GM10248 (cell line): ENCODE results near the gene RIN1.
A peak's percentile ranks its signal among the peaks of the same experiment; 100 is the strongest.

Source experiments
- CTCF ChIA-PET: fragments of 300-600 bp; sonication (Branson Sonifier 250); formaldehyde crosslinking; extraction: SDS; loops from one replicate; lab custom pipeline; 2021; ENCODE audit warnings: antibody characterized with exemption; lab: Yijun Ruan, JAX
- POLR2A ChIA-PET: fragments of 350-650 bp; sonication (Branson Sonifier 250); formaldehyde crosslinking; extraction: SDS; loops from one replicate; lab custom pipeline; 2020; ENCODE audit warnings: antibody characterized with exemption; lab: Yijun Ruan, JAX
- DNase-seq: peaks from one replicate; pipeline ENCODE4 v3.0.0; 2012; ENCODE audit errors: extremely low spot score
- TF ChIP-seq, protein P1 (sequence below): IDR thresholded peaks from 2 replicates; pipeline ENCODE4 v1.5.1; 2012; ENCODE audit warnings: mild to moderate bottlenecking, low read depth; ENCODE audit errors: extremely low read depth, missing control alignments, control extremely low read depth

RIN1 gene

DNA sequence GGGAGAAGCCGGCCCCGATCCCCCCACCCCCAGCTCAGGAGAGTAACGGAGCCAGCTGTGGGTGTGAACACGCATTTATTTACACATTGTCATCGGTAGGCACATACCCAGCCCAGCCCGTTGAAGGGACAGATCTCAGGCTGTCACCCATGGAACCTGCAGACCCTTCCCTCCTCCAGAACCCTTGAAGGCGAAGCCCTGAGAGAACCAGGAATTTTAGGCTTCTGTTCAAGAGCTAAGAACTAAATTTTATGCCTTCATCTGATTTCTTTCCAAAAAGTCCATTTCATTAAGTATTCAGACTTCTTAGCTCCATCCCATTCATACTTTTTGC, 9.0 kb upstream of the RIN1 start:
- no peak for DNase-seq
- CTCF ChIA-PET = interaction anchor here (1.5 to 5.6 kb wide), 8 partner anchors 10 to 93 kb away, joined by 4 to 37 read pairs (median 11); partner anchors contain the start of genes MRPL11 and RIN1
- POLR2A ChIA-PET = interaction anchor here (0.9 kb wide), 1 partner anchor 10 kb away, joined by 3 read pairs; no protein-coding TSS in a partner anchor
- TF ChIP-seq, protein P1, sequence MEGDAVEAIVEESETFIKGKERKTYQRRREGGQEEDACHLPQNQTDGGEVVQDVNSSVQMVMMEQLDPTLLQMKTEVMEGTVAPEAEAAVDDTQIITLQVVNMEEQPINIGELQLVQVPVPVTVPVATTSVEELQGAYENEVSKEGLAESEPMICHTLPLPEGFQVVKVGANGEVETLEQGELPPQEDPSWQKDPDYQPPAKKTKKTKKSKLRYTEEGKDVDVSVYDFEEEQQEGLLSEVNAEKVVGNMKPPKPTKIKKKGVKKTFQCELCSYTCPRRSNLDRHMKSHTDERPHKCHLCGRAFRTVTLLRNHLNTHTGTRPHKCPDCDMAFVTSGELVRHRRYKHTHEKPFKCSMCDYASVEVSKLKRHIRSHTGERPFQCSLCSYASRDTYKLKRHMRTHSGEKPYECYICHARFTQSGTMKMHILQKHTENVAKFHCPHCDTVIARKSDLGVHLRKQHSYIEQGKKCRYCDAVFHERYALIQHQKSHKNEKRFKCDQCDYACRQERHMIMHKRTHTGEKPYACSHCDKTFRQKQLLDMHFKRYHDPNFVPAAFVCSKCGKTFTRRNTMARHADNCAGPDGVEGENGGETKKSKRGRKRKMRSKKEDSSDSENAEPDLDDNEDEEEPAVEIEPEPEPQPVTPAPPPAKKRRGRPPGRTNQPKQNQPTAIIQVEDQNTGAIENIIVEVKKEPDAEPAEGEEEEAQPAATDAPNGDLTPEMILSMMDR = no peak

DNA sequence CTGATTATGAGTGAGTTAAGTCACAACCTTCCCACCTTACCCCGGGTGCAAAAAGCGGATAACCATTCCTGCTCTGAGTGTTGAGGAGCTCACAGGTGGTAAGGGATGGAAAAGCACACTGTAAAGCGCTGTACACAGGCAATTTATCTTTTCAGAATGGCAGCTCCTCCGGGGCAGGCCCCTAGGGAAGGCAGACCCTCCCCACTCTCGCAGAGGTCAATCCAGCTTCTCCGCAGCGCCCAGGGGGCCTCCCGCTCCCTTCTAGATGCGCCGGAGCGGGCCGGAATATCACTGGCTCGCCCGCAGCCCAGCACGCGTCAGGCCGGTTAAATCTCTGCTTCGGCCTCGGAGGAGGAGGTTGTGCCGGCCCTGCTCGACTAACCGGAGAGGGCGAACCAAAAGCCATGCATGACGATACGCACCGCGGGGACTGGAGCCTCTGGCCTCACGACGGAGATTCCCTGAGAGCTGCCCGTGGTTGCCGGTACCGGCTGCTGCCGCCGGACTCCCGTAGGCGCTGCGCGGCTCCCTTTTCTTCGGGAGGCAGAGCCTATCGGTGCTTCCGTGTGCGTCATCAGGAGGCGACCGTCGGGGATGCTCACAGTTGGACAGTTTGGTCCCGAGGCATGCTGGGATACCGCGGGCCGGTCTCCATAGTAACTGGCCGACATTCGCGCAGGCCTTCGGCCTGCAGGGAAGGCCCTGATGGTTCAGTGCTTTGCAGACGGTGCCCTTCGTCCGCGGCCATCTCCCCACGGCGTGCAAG, 8.5 kb upstream of the RIN1 start, which contains the start of gene BRMS1:
TSS of gene BRMS1 (minus strand) at position 555 of the 766 bp plus-strand sequence. CDS start 2,870 bp downstream, outside the sequence.
- TF ChIP-seq, protein P1 = no peak
- ChIA-PET POLR2A (interaction anchor here (0.5 to 0.9 kb wide), 2 partner anchors 10 to 44 kb away, joined by 3 to 5 read pairs; no protein-coding TSS in a partner anchor), CTCF (interaction anchor here (1.0 to 5.6 kb wide), 10 partner anchors 10 to 507 kb away, joined by 3 to 37 read pairs (median 6); partner anchors contain the start of genes MRPL11 and RIN1)
- DNase-seq = peak; percentile 96

DNA sequence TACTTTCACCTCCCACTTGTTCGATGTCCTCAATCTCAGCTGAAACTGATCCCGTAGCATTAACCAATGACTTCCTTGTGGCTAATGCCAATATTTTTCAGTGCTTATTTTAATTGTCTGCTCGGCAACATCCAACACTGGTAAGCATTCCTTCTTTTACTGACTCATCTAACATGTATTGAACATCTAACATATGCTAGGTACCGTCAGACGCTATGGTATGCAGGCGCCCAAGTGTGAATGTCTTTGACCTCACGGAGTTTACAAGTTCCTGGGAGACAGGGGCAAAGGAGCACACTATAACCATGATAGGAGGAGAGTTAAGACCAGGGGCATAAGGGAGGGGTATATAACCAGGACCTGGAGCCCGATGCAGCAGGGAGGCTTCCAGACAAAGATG, 6.9 kb upstream of the RIN1 start:
- CTCF ChIA-PET = interaction anchor here (5.4 to 5.6 kb wide), 2 partner anchors 21 to 31 kb away, joined by 22 to 37 read pairs; no protein-coding TSS in a partner anchor
- no peak for DNase-seq
- POLR2A ChIA-PET = no interaction called here
- TF ChIP-seq, protein P1 = no peak

DNA sequence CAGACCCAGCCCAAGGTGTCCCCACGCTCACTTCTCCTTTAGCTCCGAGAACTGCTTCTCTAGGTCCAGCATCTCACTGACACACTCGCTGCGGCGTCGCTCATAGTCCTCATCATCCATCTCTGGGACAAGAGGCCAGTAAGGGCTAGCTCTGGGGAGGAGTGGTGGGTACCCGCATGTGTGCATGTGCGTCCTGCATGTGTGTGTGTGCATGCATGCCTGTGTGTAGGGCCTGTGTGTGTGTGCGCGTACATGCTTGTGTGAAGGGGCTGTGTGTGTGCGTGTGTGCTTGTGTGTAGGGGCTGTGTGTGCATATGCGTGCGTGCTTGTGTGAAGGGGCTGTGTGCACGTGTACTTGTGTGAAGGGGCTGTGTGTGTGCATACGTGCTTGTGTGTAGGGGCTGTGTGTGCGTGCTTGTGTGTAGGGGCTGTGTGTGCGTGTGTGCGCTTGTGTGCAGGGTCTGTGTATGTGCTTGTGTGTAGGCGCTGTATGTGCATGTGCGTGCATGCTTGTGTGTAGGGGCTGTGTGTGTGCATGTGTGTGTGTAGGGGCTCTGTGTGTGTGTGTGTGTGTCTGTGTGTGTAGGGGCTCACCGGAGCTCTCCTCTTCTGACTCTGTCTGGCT, 5.4 kb upstream of the RIN1 start:
- ChIA-PET POLR2A (no interaction called here), CTCF (interaction anchor here (0.9 to 5.4 kb wide), 2 partner anchors 29 to 47 kb away, joined by 3 to 37 read pairs; no protein-coding TSS in a partner anchor)
- TF ChIP-seq, protein P1 = no peak
- DNase-seq = no peak

DNA sequence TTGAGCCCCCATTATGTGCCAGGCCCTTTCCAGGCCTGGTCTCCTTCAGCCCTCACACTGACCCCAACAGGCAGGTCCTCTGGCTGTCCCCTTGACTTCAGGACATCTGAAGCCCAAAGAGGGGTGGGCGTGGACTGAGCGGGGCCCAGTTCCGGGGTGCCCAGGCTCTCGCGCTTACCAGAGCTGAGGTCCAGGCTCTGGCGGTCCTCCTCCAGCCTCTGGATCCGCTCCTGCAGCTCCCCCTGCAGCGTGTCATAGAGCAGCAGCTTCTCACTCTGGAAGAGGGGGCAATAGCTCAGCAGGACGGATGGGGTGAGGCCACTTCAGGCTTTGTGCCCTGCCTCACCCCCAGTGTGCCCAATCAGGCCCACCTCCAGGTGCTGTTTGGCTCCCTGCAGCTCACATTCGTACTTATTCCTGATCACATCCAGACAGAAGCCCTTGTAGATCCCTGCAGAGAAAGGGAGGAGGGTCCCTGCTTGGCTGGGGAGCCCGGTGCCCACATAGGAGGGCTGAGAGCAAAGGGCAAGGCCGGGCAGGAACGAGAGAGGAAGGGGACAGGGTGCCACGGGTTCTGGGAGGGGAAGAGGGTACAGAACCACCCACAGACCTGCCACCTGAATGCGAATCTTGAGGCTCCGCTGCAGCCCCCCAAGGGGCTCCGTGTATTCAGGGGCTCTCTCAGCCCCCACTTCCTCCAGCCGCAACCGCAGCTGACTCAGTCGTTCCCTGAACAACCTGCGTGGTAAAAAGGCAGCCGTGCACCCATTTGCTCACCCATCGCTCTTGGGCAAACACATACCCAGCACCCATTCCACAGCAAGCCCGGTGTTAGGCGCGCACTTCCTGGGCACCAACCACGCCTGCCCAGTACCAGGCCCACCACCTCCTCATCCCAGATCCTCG, 4.6 kb upstream of the RIN1 start:
- DNase-seq = no peak
- ChIA-PET CTCF (interaction anchor here (1.3 to 2.1 kb wide), 2 partner anchors 12 to 29 kb away, joined by 3 to 15 read pairs; no protein-coding TSS in a partner anchor), POLR2A (no interaction called here)
- TF ChIP-seq, protein P1 = no peak
